GM19455 (cell line): ENCODE measurements around the gene ST8SIA3.
"Not testable (repeated sequence)": the region's sequence is repeated elsewhere in the genome, so short reads cannot be mapped to it uniquely, and the experiment has no call there.

Experiments
- ATAC-seq: cut with Tn5 transposase; IDR thresholded peaks from one replicate; pipeline ENCODE4 v1.9.1; 2021; ENCODE audit not compliant: unreplicated experiment

Gene ST8SIA3

GRCh38 chr18:57364460-57364859, 12.1 kb downstream of the ST8SIA3 start:
- ATAC-seq: no peak

- no peak for ATAC-seq
Measured at GRCh38 chr18:57366528-57367081, 14.2 kb downstream of the ST8SIA3 start.

- no peak for ATAC-seq
Measured at GRCh38 chr18:57372444-57372843, 20.1 kb downstream of the ST8SIA3 start.

- ATAC-seq: no peak
Measured at GRCh38 chr18:57373017-57373416, 20.7 kb downstream of the ST8SIA3 start.

- ATAC-seq: no peak
Measured at GRCh38 chr18:57376503-57376902, 24.1 kb downstream of the ST8SIA3 start.

- ATAC-seq: no peak
Measured at GRCh38 chr18:57389271-57389670, 36.9 kb downstream of the ST8SIA3 start.

- ATAC-seq: no peak
Measured at GRCh38 chr18:57390044-57390443, 37.7 kb downstream of the ST8SIA3 start.

- not testable (repeated sequence) for ATAC-seq
Measured at GRCh38 chr18:57394749-57395148, 42.4 kb downstream of the ST8SIA3 start.

GRCh38 chr18:57396831-57397230, 44.5 kb downstream of the ST8SIA3 start:
- ATAC-seq: not testable (repeated sequence)

- ATAC-seq: no peak
Measured at GRCh38 chr18:57397440-57398132, 45.2 kb downstream of the ST8SIA3 start.

GRCh38 chr18:57404345-57404744, 52.0 kb downstream of the ST8SIA3 start:
- no peak for ATAC-seq

GRCh38 chr18:57409650-57410049, 57.3 kb downstream of the ST8SIA3 start:
- ATAC-seq: no peak

- no peak for ATAC-seq
Measured at GRCh38 chr18:57410749-57411148, 58.4 kb downstream of the ST8SIA3 start.

GRCh38 chr18:57416542-57416941, 64.2 kb downstream of the ST8SIA3 start:
- ATAC-seq: no peak
